ENCODE measurements around the gene PGAM5. TPM values are rescaled to one million over a fixed set of nuclear protein-coding genes. Genes with fewer than 3 reads are reported as not detected.

Gene PGAM5
- total RNA-seq, 2 donors from 2014 or later, result 15.0 to 39.2 TPM

DNA sequence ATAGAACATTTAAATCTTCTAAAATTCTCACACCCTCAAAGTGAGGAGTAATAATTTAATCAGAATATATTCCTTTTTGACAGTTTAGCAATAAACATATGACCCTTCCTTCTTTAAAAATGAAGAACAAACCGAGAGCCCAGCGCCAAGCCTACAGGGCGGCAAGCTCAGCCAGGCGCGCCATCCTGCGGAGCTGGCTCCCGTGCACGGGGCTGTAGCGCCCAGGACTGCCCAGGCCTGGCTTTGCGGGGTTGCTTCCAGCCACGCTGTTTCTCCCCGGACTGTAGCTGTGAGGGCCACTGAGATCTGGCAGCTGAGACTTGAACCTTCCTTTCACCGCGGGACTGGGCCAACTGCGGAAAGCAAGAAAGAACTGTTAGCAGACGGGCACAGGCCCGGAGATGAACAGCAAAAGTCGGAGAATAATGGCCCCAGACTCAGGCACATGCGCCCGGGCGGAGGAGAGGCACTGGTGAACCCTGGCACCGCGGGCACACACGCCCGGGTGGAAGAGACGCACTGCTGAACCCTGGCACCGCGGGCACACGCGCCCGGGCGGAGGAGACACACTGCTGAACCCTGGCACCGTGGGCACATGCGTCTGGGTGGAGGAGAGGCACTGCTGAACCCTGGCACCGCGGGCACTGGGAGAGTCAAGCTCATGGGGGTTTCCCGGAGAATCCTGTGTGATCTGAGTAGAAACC lies 16.6 kb downstream of the PGAM5 start:
- Histone ChIP-seq H3K4me1 (no peaks in the 10 kb centered on the region), H3K4me3 (no peak overlapping the region), H3K9me3 (no peaks in the 10 kb centered on the region), H3K27me3 (no peaks in the 10 kb centered on the region), H3K36me3 (replicated peaks in 1 of 2; ENCODE audit: insufficient read depth in 1 of 2, low read depth in 2 of 2) (peaks cover 0 to 32% of the 10 kb centered on the region in 2 donors), H3K27ac (no peak overlapping the region)
- no peak for DNase-seq
- no peak for TF ChIP-seq POLR2A (IDR thresholded peaks at IDR 0.05)
- TF ChIP-seq, protein P1, sequence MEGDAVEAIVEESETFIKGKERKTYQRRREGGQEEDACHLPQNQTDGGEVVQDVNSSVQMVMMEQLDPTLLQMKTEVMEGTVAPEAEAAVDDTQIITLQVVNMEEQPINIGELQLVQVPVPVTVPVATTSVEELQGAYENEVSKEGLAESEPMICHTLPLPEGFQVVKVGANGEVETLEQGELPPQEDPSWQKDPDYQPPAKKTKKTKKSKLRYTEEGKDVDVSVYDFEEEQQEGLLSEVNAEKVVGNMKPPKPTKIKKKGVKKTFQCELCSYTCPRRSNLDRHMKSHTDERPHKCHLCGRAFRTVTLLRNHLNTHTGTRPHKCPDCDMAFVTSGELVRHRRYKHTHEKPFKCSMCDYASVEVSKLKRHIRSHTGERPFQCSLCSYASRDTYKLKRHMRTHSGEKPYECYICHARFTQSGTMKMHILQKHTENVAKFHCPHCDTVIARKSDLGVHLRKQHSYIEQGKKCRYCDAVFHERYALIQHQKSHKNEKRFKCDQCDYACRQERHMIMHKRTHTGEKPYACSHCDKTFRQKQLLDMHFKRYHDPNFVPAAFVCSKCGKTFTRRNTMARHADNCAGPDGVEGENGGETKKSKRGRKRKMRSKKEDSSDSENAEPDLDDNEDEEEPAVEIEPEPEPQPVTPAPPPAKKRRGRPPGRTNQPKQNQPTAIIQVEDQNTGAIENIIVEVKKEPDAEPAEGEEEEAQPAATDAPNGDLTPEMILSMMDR (IDR thresholded peaks at IDR 0.05), result no peak
- 92 to 94% methylated on average over 27 to 36 of the region's 37 CpGs for WGBS, 2 donors
- intact Hi-C loops (cut with DNase I), result no loop called here
- no peak for ATAC-seq

DNA sequence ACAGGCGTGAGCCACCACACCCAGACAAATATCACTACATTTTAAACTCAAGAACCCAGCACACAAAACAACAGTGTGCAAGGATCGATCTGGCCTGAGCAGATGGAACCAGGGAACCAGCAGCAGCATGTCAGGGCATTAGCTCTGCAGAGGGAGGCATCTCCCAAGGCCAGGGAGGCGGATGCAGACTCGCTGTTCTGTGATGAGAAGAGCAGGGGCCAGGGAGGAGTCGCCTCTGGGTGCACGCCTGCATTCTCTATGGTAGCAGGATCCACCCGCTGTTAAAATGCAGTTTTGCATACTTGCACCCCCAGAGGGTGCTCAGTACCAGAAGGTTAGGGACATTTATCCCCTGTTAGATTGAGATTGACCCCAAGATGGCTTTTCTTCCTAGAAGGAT lies 17.9 kb downstream of the PGAM5 start:
- TF ChIP-seq, protein P1 (IDR thresholded peaks at IDR 0.05), result no peak
- no peak for TF ChIP-seq POLR2A (IDR thresholded peaks at IDR 0.05)

DNA sequence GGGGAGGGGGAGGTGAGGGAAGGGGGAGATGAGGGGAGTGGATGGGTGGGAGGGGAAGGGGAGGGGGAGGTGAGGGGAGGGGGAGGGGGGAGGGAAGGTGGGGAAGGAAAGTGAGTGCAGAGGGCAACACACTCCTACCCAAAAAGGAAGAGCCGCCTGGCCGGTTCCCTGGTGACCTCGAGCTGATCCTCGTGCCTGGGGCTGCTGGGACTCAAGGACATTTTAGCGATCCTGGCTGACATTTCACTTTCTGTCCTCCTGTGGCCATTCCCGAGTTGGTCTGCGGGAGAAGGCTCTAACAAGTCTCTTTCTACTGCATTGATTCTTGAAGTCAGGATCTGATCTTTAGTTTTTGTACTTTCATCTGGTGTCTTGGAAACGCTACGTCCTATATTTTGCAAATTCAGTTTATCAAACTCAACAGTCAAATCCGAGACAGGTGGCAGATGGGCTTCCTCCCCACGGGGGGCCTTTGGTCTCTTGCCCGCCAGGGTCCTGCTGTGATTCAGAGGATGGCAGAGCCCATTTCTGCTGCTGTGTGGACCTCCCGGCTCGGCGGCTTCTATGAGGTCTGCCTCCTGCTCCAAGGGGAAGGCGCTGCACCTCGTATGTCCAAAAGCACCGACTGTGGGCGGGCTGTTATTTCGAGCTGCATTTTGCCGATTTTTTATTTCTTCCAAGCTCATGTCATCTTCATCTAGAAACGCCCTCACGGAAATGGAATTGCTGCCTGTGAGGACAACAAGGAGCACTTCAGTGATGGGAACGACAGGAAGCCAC lies 19.1 kb downstream of the PGAM5 start:
- Histone ChIP-seq H3K27ac (no peak overlapping the region), H3K4me3 (no peak overlapping the region), H3K36me3 (replicated peaks in 1 of 2; ENCODE audit: insufficient read depth in 1 of 2, low read depth in 2 of 2) (peaks cover 4 to 54% of the 10 kb centered on the region in 2 donors), H3K4me1 (no peaks in the 10 kb centered on the region), H3K9me3 (no peaks in the 10 kb centered on the region), H3K27me3 (no peaks in the 10 kb centered on the region)
- ATAC-seq (no peak), DNase-seq (no peak)
- TF ChIP-seq, protein P1 (IDR thresholded peaks at IDR 0.05), result no peak
- intact Hi-C loops (cut with DNase I), result no loop called here
- WGBS, 2 donors, result 86 to 89% methylated on average over 23 to 24 of the region's 24 CpGs

More for the DNA sequence above, 17.9 kb downstream of the PGAM5 start:
- Histone ChIP-seq H3K27me3 (no peaks in the 10 kb centered on the region), H3K36me3 (replicated peaks in 1 of 2; ENCODE audit: insufficient read depth in 1 of 2, low read depth in 2 of 2) (peaks cover 4 to 45% of the 10 kb centered on the region in 2 donors), H3K4me1 (no peaks in the 10 kb centered on the region), H3K27ac (no peak overlapping the region), H3K4me3 (no peak overlapping the region), H3K9me3 (no peaks in the 10 kb centered on the region)
- ATAC-seq (no peak), DNase-seq (no peak)
- intact Hi-C loops (cut with DNase I), result no loop called here
- 94 to 95% methylated on average over 3 to 7 of the region's 7 CpGs for WGBS, 2 donors

DNA sequence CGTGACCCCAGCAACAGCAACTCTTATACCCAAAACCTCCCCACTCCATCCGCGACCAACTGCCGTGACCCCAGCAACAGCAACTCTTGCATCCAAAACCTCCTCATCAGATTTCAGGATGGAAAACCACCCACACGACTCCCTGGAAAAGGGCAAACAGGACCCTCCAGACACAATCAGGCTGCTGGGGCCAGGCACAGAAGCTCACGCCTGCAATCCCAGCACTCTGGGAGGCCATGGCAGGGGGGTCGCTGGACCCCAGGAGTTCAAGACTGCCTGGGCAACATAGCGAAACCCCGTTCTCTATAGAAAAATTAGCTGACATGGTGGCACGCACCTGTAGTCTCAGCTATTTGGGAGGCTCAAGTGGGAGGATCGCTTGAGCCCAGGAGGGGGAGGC lies 19.7 kb downstream of the PGAM5 start:
- TF ChIP-seq, protein P1 (IDR thresholded peaks at IDR 0.05), result no peak
- no peak for TF ChIP-seq POLR2A (IDR thresholded peaks at IDR 0.05)
- Histone ChIP-seq H3K36me3 (replicated peaks in 1 of 2; ENCODE audit: insufficient read depth in 1 of 2, low read depth in 2 of 2) (peaks cover 7 to 56% of the 10 kb centered on the region in 2 donors), H3K4me1 (no peaks in the 10 kb centered on the region), H3K27ac (no peak overlapping the region), H3K4me3 (no peak overlapping the region), H3K9me3 (no peaks in the 10 kb centered on the region), H3K27me3 (no peaks in the 10 kb centered on the region)
- DNase-seq (no peak), ATAC-seq (no peak)
- intact Hi-C loops (cut with DNase I), result no loop called here
- WGBS, 2 donors, result 96 to 97% methylated on average over 9 to 11 of the region's 11 CpGs
